ENCODE results near the gene PARP12. TPM values are rescaled to one million over a fixed set of nuclear protein-coding genes. Genes with fewer than 3 reads are reported as not detected.

Gene PARP12
- polyA plus RNA-seq, 1 donor (not counting 4 experiments of a cell fraction or from before 2014, with no cell fraction given), result 66.0 TPM

DNA sequence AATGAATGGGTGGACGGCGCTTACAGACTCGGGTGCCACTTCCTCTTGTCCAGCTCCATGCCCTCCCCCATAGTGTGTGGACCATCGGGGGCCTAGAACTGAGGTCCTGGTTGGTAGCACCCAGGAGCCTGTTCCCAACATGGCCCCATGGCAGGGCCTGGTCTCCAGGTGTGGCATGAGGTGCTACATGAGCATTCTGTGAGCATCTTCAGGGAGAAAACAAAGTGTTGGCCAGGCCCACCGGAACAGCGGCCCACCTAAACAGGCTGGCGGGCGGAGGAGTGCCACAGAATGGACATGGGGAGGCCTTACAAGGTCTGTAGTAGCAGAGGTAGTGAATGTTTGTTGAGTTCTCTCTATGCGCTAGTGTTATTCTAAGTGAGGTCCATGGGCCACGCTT, 76.9 kb downstream of the PARP12 start:
- FAIRE-seq (no peak), DNase-seq (ENCODE audit: low read depth, low spot score) (no peak)
- Histone ChIP-seq H3K9me3 (ENCODE audit: control insufficient read depth, low read depth, low read length) (no peaks in the 10 kb centered on the region), H3K9me1 (ENCODE audit: control insufficient read depth, extremely low read depth, insufficient read depth, low read length) (no peaks in the 10 kb centered on the region), H3K36me3 (ENCODE audit: control insufficient read depth in 2 of 2, extremely low read depth in 1 of 2, insufficient read depth in 2 of 2, low read length in 2 of 2) (no peaks in the 10 kb centered on the region), H3K9ac (ENCODE audit: control insufficient read depth, extremely low read depth, insufficient read depth, low read length) (no peak overlapping the region), H2AFZ (ENCODE audit: control insufficient read depth, low read length) (no peak overlapping the region), H3K79me2 (ENCODE audit: control insufficient read depth, insufficient read depth, low read length) (no peaks in the 10 kb centered on the region), H4K20me1 (ENCODE audit: control insufficient read depth, extremely low read depth, insufficient read depth, low read length) (no peaks in the 10 kb centered on the region), H3K4me2 (ENCODE audit: control insufficient read depth, extremely low read depth, insufficient read depth, low read depth, low read length) (no peak overlapping the region), H3K27ac (ENCODE audit: control insufficient read depth, insufficient read depth, low read length) (no peak overlapping the region), H3K4me1 (ENCODE audit: control insufficient read depth, extremely low read depth, insufficient read depth, low read length) (no peaks in the 10 kb centered on the region), H3K27me3 (ENCODE audit: control insufficient read depth, extremely low read depth, insufficient read depth, low read length) (peaks cover 5% of the 10 kb centered on the region), H3K4me3 (ENCODE audit: control insufficient read depth in 2 of 3, extremely low read depth in 1 of 3, insufficient read depth in 2 of 3, low read depth in 1 of 3, low read length in 3 of 3) (no peak overlapping the region)
- dilution Hi-C loops (cut with MboI; ENCODE audit: extremely low pct_ligation_motif_present, low sequenced_read_pairs), result no loop called here
- TF ChIP-seq, protein P1, sequence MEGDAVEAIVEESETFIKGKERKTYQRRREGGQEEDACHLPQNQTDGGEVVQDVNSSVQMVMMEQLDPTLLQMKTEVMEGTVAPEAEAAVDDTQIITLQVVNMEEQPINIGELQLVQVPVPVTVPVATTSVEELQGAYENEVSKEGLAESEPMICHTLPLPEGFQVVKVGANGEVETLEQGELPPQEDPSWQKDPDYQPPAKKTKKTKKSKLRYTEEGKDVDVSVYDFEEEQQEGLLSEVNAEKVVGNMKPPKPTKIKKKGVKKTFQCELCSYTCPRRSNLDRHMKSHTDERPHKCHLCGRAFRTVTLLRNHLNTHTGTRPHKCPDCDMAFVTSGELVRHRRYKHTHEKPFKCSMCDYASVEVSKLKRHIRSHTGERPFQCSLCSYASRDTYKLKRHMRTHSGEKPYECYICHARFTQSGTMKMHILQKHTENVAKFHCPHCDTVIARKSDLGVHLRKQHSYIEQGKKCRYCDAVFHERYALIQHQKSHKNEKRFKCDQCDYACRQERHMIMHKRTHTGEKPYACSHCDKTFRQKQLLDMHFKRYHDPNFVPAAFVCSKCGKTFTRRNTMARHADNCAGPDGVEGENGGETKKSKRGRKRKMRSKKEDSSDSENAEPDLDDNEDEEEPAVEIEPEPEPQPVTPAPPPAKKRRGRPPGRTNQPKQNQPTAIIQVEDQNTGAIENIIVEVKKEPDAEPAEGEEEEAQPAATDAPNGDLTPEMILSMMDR (optimal IDR thresholded peaks at IDR 0.05 in 1 of 3, IDR thresholded peaks at IDR 0.05 in 1 of 3, conservative IDR thresholded peaks at IDR 0.05 in 1 of 3; ENCODE audit: extremely low read depth in 1 of 3, insufficient read depth in 2 of 3, low read length in 3 of 3), result no peak
- no peak for TF ChIP-seq EZH2 (IDR thresholded peaks at IDR 0.05; ENCODE audit: low read length)

DNA sequence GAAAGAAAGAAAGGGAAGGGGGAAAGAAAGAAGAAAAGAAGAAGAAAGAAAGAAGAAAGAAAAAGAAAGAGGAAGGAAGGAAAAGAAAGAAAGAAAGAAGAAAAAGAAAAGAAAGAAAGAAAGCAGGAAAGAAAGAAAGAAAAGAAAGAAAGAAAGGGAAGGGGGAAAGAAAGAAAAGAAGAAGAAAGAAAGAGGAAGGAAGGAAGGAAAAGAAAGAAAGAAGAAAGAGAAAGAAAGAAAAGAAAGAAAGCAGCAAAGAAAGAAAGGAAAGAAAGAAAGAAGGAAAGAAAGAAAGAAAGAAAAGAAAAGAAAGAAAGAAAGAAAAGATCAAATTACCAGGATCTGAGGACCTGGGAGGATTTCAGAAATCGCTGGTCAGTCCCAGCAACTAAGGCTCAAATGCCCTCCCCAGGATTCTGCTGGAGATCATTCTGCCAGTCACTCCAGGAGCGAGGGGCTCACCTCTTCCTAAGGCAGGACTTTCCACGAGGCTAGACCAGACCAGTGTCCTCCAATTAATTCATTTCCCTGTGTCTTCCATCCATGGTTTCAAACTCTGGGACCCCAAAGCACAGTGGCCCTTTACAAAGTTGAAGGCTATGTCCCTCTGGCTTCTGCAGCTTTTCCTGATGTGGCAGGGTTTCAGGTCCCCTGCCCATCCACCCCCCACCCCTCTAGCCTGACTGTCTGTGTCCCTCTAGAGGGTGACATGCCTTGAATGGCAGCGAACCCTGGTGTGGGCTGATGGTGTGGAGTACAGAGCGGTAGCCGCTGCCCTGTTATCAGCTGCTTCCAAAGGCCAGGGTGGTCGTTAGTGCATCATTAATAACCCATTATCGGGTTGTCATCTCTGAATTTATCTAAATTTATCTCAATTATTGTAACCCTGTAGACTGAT, 77.9 kb downstream of the PARP12 start:
- Histone ChIP-seq H2AFZ (ENCODE audit: control insufficient read depth, low read length) (no peak overlapping the region), H3K27me3 (ENCODE audit: control insufficient read depth, extremely low read depth, insufficient read depth, low read length) (peaks cover 5% of the 10 kb centered on the region), H4K20me1 (ENCODE audit: control insufficient read depth, extremely low read depth, insufficient read depth, low read length) (no peaks in the 10 kb centered on the region), H3K9ac (ENCODE audit: control insufficient read depth, extremely low read depth, insufficient read depth, low read length) (no peak overlapping the region), H3K79me2 (ENCODE audit: control insufficient read depth, insufficient read depth, low read length) (no peaks in the 10 kb centered on the region), H3K4me3 (ENCODE audit: control insufficient read depth in 2 of 3, extremely low read depth in 1 of 3, insufficient read depth in 2 of 3, low read depth in 1 of 3, low read length in 3 of 3) (no peak overlapping the region), H3K36me3 (ENCODE audit: control insufficient read depth in 2 of 2, extremely low read depth in 1 of 2, insufficient read depth in 2 of 2, low read length in 2 of 2) (no peaks in the 10 kb centered on the region), H3K27ac (ENCODE audit: control insufficient read depth, insufficient read depth, low read length) (no peak overlapping the region), H3K4me2 (ENCODE audit: control insufficient read depth, extremely low read depth, insufficient read depth, low read depth, low read length) (no peak overlapping the region), H3K9me1 (ENCODE audit: control insufficient read depth, extremely low read depth, insufficient read depth, low read length) (no peaks in the 10 kb centered on the region), H3K4me1 (ENCODE audit: control insufficient read depth, extremely low read depth, insufficient read depth, low read length) (no peaks in the 10 kb centered on the region), H3K9me3 (ENCODE audit: control insufficient read depth, low read depth, low read length) (no peaks in the 10 kb centered on the region)
- no peak for DNase-seq (ENCODE audit: low read depth, low spot score)
- dilution Hi-C loops (cut with MboI; ENCODE audit: extremely low pct_ligation_motif_present, low sequenced_read_pairs), result no loop called here
- TF ChIP-seq, protein P1 (optimal IDR thresholded peaks at IDR 0.05 in 1 of 3, IDR thresholded peaks at IDR 0.05 in 1 of 3, conservative IDR thresholded peaks at IDR 0.05 in 1 of 3; ENCODE audit: extremely low read depth in 1 of 3, insufficient read depth in 2 of 3, low read length in 3 of 3), result no peak
- TF ChIP-seq EZH2 (IDR thresholded peaks at IDR 0.05; ENCODE audit: low read length), result no peak
- no peak for FAIRE-seq

All from keratinocyte (primary cell).